ENCODE data around the gene LHX4.

LHX4 gene

GRCh38 chr1:180229483-180230415 is at the start of gene LHX4:
Gene LHX4 (plus strand): TSS chr1:180230264. CDS start chr1:180230530, 266 bp downstream.
- H3K27ac ChIP-seq, result peak within 1 kb of the TSS; percentile 35
- TF ChIP-seq, protein P1, sequence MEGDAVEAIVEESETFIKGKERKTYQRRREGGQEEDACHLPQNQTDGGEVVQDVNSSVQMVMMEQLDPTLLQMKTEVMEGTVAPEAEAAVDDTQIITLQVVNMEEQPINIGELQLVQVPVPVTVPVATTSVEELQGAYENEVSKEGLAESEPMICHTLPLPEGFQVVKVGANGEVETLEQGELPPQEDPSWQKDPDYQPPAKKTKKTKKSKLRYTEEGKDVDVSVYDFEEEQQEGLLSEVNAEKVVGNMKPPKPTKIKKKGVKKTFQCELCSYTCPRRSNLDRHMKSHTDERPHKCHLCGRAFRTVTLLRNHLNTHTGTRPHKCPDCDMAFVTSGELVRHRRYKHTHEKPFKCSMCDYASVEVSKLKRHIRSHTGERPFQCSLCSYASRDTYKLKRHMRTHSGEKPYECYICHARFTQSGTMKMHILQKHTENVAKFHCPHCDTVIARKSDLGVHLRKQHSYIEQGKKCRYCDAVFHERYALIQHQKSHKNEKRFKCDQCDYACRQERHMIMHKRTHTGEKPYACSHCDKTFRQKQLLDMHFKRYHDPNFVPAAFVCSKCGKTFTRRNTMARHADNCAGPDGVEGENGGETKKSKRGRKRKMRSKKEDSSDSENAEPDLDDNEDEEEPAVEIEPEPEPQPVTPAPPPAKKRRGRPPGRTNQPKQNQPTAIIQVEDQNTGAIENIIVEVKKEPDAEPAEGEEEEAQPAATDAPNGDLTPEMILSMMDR (conservative IDR thresholded peaks at IDR 0.05), result no peak; the same call in 1 of the 2 replicates
- peak; percentile 57; the same call in 1 of the 2 replicates for TF ChIP-seq ZFX (IDR thresholded peaks at IDR 0.05)

DNA sequence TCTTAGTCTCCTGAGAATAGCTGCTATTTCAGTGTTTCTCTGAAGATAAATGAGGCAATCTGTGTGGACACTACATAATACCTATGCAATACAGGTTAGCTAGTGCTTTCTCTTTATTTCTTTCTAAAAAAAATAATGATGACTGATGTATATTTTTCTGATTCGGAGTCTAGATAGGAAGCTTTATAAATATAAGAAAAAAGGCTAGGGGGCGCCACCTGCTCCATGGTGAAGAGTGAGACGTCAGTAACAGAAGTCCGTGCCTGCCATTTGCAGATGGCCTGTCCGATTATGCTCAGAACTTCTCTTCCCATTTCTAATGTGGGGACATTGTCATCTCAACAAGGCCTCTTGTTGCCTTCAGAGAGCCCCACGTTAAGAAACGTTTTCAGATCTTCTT is 49.0 kb upstream of the LHX4 start:
- H3K27ac ChIP-seq, result no peak overlapping the region
- TF ChIP-seq ZFX (IDR thresholded peaks at IDR 0.05), result no peak
- TF ChIP-seq, protein P1 (conservative IDR thresholded peaks at IDR 0.05), result peak; percentile 67

- no peak overlapping the region for H3K27ac ChIP-seq
These were observed 47.9 kb upstream of the LHX4 start for GRCh38 chr1:180181996-180182642.

GRCh38 chr1:180182643-180183311 is 47.3 kb upstream of the LHX4 start:
- no peak overlapping the region for H3K27ac ChIP-seq
- TF ChIP-seq, protein P1 (conservative IDR thresholded peaks at IDR 0.05), result no peak
- TF ChIP-seq ZFX (IDR thresholded peaks at IDR 0.05), result no peak

More at GRCh38 chr1:180181996-180182642, 47.9 kb upstream of the LHX4 start:
- TF ChIP-seq, protein P1 (conservative IDR thresholded peaks at IDR 0.05), result no peak
- TF ChIP-seq ZFX (IDR thresholded peaks at IDR 0.05), result no peak

GRCh38 chr1:180183426-180183825 is 46.6 kb upstream of the LHX4 start:
- H3K27ac ChIP-seq, result no peak overlapping the region
- TF ChIP-seq, protein P1 (conservative IDR thresholded peaks at IDR 0.05), result no peak
- TF ChIP-seq ZFX (IDR thresholded peaks at IDR 0.05), result no peak

DNA sequence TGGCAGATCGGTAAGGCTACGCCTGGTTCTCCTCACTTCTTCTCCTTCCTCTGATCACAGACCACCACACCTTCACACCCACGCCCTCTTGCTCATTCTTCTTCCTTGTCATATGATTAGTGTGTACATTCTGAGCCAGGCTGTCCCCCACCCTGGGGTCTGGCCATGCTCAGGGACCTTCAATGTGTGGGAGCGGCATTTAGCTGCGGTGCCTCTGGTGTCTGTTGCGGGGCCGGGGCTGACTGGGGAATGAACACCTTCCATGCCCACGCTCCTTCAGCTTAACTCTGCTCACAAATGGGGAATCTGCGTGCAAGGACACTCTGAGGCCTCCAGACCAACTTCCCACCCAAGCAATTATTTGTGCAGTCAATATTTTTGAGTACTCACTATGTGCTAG is 46.0 kb upstream of the LHX4 start:
- no peak for TF ChIP-seq ZFX (IDR thresholded peaks at IDR 0.05)
- TF ChIP-seq, protein P1 (conservative IDR thresholded peaks at IDR 0.05), result no peak

More for the DNA sequence above, 46.0 kb upstream of the LHX4 start:
- no peak overlapping the region for H3K27ac ChIP-seq

Measured in C4-2B (cell line).